Measurements from ENCODE around the gene TPSG1. TPM values are rescaled to one million over a fixed set of nuclear protein-coding genes. Genes with fewer than 3 reads are reported as not detected.
"Not testable (repeated sequence)": the region's sequence is repeated elsewhere in the genome, so short reads cannot be mapped to it uniquely, and the experiment has no call there.

TPSG1 gene
- not detected for polyA plus RNA-seq (2013, experiment 1 of 2)
- polyA plus RNA-seq (2013, experiment 2 of 2) = not detected

DNA sequence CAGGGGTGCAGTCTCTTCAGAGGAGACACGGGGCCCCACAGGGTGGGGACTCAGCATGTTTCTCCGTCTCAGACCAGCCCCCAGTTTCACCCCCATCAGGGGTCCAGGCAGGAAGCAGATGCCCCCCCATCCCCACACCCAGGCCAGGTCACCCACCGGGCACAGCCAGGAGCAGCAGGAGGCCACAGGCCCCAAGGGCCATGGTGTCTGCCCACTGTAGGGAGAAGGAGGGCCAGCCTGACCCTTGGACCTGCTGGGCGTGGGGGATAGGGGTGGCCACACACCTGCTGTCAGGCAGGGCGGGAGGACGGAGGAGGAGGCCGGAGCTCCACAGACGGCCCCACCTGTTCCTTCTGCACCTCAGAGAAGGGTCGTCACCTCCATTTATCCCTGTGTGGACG, at the start of gene TPSG1:
TSS of gene TPSG1 (minus strand) at position 218 of the 401 bp plus-strand sequence. CDS start at position 202, 16 bp downstream.
- no peak within 1 kb of the TSS for H3K23ac ChIP-seq (ENCODE audit: low read length)
- no peaks in the 10 kb centered on the region for H3K27me3 ChIP-seq (ENCODE audit: insufficient read depth, low read length, poor library complexity)
- no peak within 1 kb of the TSS for H3K9ac ChIP-seq (ENCODE audit: low read length)
- H4K8ac ChIP-seq (ENCODE audit: low read depth, low read length) = no peak within 1 kb of the TSS
- no peak within 1 kb of the TSS for H3K18ac ChIP-seq (ENCODE audit: low read length)
- H3K4me2 ChIP-seq (ENCODE audit: low read length) = no peak within 1 kb of the TSS
- no peak within 1 kb of the TSS for H2BK15ac ChIP-seq (replicated peaks; ENCODE audit: low read depth)
- H3K56ac ChIP-seq (ENCODE audit: low read length) = no peak within 1 kb of the TSS
- no peak for DNase-seq
- no peak within 1 kb of the TSS for H2AK5ac ChIP-seq (ENCODE audit: low read length)
- H4K5ac ChIP-seq (ENCODE audit: low read length) = no peak within 1 kb of the TSS
- no peak within 1 kb of the TSS for H3K4ac ChIP-seq (ENCODE audit: low read depth, low read length)
- no peak within 1 kb of the TSS for H3K27ac ChIP-seq (ENCODE audit: low read depth, low read length)
- no peak within 1 kb of the TSS for H2BK120ac ChIP-seq (ENCODE audit: low read depth, low read length)
- no CpG with 5 or more reads among the region's 10 CpGs for WGBS (ENCODE audit: extremely low coverage, insufficient coverage, low lambda C conversion rate)
- H2BK5ac ChIP-seq (ENCODE audit: low read length) = no peak within 1 kb of the TSS
- H3K36me3 ChIP-seq (ENCODE audit: control insufficient read depth, insufficient read depth, low read length) = no peaks in the 10 kb centered on the region
- H3K79me2 ChIP-seq (ENCODE audit: control insufficient read depth, insufficient read depth, low read length) = no peaks in the 10 kb centered on the region
- H3K4me1 ChIP-seq (ENCODE audit: control insufficient read depth, low read depth, low read length) = no peaks in the 10 kb centered on the region
- no peak within 1 kb of the TSS for H3K4me3 ChIP-seq (ENCODE audit: low read length)
- no peaks in the 10 kb centered on the region for H3K79me1 ChIP-seq (ENCODE audit: low read length)

DNA sequence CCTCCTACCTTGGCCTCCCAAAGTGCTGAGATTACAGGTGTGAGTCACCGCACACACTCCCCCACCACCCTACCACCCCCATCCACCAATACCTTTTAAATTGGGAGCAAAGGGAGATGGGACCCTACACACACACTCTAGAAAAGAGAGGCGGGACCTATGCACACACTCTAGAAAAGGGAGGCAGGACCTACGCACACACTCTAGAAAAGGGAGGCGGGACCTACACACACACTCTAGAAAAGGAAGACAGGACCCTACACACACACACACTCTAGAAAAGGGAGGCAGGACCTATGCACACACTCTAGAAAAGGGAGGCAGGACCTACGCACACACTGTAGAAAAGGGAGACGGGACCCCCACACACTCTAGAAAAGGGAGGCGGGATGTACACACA, 49.7 kb upstream of the TPSG1 start:
- Histone ChIP-seq H3K27ac (ENCODE audit: low read depth, low read length) (no peak overlapping the region), H3K4me1 (ENCODE audit: control insufficient read depth, low read depth, low read length) (no peaks in the 10 kb centered on the region), H2BK5ac (ENCODE audit: low read length) (no peak overlapping the region), H2AK5ac (ENCODE audit: low read length) (no peak overlapping the region), H3K79me2 (ENCODE audit: control insufficient read depth, insufficient read depth, low read length) (no peaks in the 10 kb centered on the region), H3K9ac (ENCODE audit: low read length) (no peak overlapping the region), H3K4me3 (ENCODE audit: low read length) (no peak overlapping the region), H3K4me2 (ENCODE audit: low read length) (no peak overlapping the region), H3K79me1 (ENCODE audit: low read length) (no peaks in the 10 kb centered on the region), H3K4ac (ENCODE audit: low read depth, low read length) (no peak overlapping the region), H4K8ac (ENCODE audit: low read depth, low read length) (no peak overlapping the region), H4K5ac (ENCODE audit: low read length) (no peak overlapping the region), H3K56ac (ENCODE audit: low read length) (no peak overlapping the region), H3K27me3 (ENCODE audit: insufficient read depth, low read length, poor library complexity) (no peaks in the 10 kb centered on the region), H2BK120ac (ENCODE audit: low read depth, low read length) (no peak overlapping the region), H3K18ac (ENCODE audit: low read length) (no peak overlapping the region), H2BK15ac (replicated peaks; ENCODE audit: low read depth) (no peak overlapping the region), H3K23ac (ENCODE audit: low read length) (no peak overlapping the region), H3K36me3 (ENCODE audit: control insufficient read depth, insufficient read depth, low read length) (no peaks in the 10 kb centered on the region)
- DNase-seq = peak; percentile 19
- no CpG with 5 or more reads among the region's 7 CpGs for WGBS (ENCODE audit: extremely low coverage, insufficient coverage, low lambda C conversion rate)

DNA sequence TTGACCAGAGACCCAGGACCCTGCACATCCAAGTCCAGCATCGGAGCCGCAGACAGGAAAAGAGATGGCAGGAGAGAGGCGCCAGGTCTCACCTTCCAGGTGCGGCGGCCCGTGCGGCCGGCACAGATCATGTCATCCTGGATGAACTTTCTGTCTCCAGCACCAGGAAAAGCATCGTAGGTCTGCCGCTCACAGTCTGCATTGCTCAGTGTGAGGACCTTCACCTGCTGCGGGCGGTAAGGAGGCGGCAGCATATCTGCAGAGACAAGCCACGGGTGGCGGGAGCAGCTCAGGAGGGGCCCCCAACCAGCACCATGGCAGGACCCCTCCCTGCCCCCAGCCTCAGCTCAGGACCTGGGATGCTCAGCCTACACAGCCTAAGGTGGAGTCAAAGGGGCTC, 48.7 kb upstream of the TPSG1 start:
- H4K5ac ChIP-seq (ENCODE audit: low read length) = no peak overlapping the region
- H3K27ac ChIP-seq (ENCODE audit: low read depth, low read length) = no peak overlapping the region
- no peak overlapping the region for H2AK5ac ChIP-seq (ENCODE audit: low read length)
- no peak overlapping the region for H3K4me2 ChIP-seq (ENCODE audit: low read length)
- H3K4me1 ChIP-seq (ENCODE audit: control insufficient read depth, low read depth, low read length) = no peaks in the 10 kb centered on the region
- no peaks in the 10 kb centered on the region for H3K36me3 ChIP-seq (ENCODE audit: control insufficient read depth, insufficient read depth, low read length)
- H3K27me3 ChIP-seq (ENCODE audit: insufficient read depth, low read length, poor library complexity) = no peaks in the 10 kb centered on the region
- H2BK15ac ChIP-seq (replicated peaks; ENCODE audit: low read depth) = no peak overlapping the region
- H3K4ac ChIP-seq (ENCODE audit: low read depth, low read length) = no peak overlapping the region
- no peak overlapping the region for H2BK120ac ChIP-seq (ENCODE audit: low read depth, low read length)
- no CpG with 5 or more reads among the region's 15 CpGs for WGBS (ENCODE audit: extremely low coverage, insufficient coverage, low lambda C conversion rate)
- no peak for DNase-seq
- H3K79me2 ChIP-seq (ENCODE audit: control insufficient read depth, insufficient read depth, low read length) = no peaks in the 10 kb centered on the region
- H3K79me1 ChIP-seq (ENCODE audit: low read length) = no peaks in the 10 kb centered on the region
- no peak overlapping the region for H2BK5ac ChIP-seq (ENCODE audit: low read length)
- no peak overlapping the region for H3K56ac ChIP-seq (ENCODE audit: low read length)
- H3K9ac ChIP-seq (ENCODE audit: low read length) = no peak overlapping the region
- H4K8ac ChIP-seq (ENCODE audit: low read depth, low read length) = no peak overlapping the region
- H3K18ac ChIP-seq (ENCODE audit: low read length) = no peak overlapping the region
- no peak overlapping the region for H3K4me3 ChIP-seq (ENCODE audit: low read length)
- no peak overlapping the region for H3K23ac ChIP-seq (ENCODE audit: low read length)

DNA sequence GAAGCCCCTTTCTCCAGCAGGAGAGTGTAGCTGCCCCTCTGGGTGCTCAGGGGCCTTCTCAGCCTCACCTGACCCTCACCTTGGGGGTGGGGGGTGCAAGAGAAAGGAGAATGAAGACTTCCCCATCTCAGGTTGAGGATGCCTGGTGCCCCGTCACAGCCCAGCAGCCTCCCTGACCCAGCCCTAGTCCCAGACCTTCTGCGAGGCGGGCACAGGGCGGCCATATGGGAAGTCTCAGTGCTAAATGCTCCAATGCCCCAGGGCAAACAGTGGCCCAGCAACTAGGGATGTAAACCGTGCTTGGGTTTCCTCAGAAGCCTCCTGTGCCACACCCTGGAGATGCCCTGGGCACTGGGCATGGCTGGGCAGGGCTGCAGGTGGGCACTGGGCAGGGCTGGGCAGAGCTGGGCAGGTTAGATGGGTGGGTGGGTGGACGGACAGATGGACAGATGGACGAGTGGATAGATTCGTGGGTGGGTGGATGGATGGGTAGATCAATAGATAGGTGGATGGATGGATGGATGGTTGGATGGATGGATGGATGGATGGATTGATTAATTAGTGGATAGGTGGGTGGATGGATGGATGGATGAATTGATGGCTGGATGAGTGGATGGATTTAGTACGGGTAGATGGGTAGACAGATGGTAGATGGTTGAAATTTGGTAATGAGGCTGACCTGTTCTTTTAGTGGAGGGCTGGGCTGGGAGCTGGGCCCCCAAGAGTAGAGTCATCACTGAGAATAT, 47.6 kb upstream of the TPSG1 start:
- WGBS (ENCODE audit: extremely low coverage, insufficient coverage, low lambda C conversion rate) = no CpG with 5 or more reads among the region's 9 CpGs
- H3K56ac ChIP-seq (ENCODE audit: low read length) = no peak overlapping the region
- no peak overlapping the region for H3K9ac ChIP-seq (ENCODE audit: low read length)
- no peaks in the 10 kb centered on the region for H3K36me3 ChIP-seq (ENCODE audit: control insufficient read depth, insufficient read depth, low read length)
- H3K23ac ChIP-seq (ENCODE audit: low read length) = no peak overlapping the region
- no peak for DNase-seq
- H3K27me3 ChIP-seq (ENCODE audit: insufficient read depth, low read length, poor library complexity) = no peaks in the 10 kb centered on the region
- H3K4me1 ChIP-seq (ENCODE audit: control insufficient read depth, low read depth, low read length) = no peaks in the 10 kb centered on the region
- H3K4me3 ChIP-seq (ENCODE audit: low read length) = no peak overlapping the region
- H2BK15ac ChIP-seq (replicated peaks; ENCODE audit: low read depth) = no peak overlapping the region
- H3K4ac ChIP-seq (ENCODE audit: low read depth, low read length) = no peak overlapping the region
- H2BK5ac ChIP-seq (ENCODE audit: low read length) = no peak overlapping the region
- no peaks in the 10 kb centered on the region for H3K79me1 ChIP-seq (ENCODE audit: low read length)
- H3K18ac ChIP-seq (ENCODE audit: low read length) = no peak overlapping the region
- no peaks in the 10 kb centered on the region for H3K79me2 ChIP-seq (ENCODE audit: control insufficient read depth, insufficient read depth, low read length)
- no peak overlapping the region for H4K5ac ChIP-seq (ENCODE audit: low read length)
- no peak overlapping the region for H2BK120ac ChIP-seq (ENCODE audit: low read depth, low read length)
- no peak overlapping the region for H4K8ac ChIP-seq (ENCODE audit: low read depth, low read length)
- H3K4me2 ChIP-seq (ENCODE audit: low read length) = no peak overlapping the region
- H2AK5ac ChIP-seq (ENCODE audit: low read length) = no peak overlapping the region
- H3K27ac ChIP-seq (ENCODE audit: low read depth, low read length) = no peak overlapping the region

DNA sequence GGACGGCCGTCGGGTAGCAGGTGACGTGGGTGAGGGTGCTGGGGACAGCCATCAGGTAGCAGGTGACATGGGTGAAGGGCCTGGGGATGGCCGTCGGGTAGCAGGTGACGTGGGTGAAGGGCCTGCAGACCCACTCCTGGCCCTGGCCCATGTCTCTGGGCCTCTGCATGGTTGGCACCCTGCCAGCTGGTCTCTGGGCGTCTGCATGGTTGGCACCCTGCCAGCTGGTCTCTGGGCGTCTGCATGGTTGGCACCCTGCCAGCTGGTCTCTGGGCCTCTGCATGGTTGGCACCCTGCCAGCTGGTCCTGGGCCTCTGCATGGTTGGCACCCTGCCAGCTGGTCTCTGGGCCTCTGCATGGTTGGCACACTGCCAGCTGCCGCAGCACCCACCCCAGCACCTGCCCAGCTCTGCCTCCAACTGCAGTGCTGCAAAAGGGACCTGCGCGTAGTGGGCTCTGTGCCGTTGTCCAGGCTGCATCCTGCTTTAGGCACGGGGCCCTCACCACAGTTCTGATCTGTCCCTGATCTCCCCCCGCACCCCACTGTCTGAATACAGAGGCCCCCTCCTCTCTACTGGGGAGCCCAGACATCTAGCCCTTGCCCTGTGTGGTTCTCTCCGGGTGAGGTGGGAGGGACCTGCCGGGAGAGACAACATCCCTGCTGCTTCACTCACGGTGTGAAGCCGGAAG, 46.8 kb upstream of the TPSG1 start:
- H3K4me3 ChIP-seq (ENCODE audit: low read length); H3K9ac ChIP-seq (ENCODE audit: low read length); H3K27me3 ChIP-seq (ENCODE audit: insufficient read depth, low read length, poor library complexity); H3K18ac ChIP-seq (ENCODE audit: low read length); DNase-seq; H3K56ac ChIP-seq (ENCODE audit: low read length); H3K4me2 ChIP-seq (ENCODE audit: low read length); H3K4me1 ChIP-seq (ENCODE audit: control insufficient read depth, low read depth, low read length); H2BK5ac ChIP-seq (ENCODE audit: low read length); H3K36me3 ChIP-seq (ENCODE audit: control insufficient read depth, insufficient read depth, low read length); H3K23ac ChIP-seq (ENCODE audit: low read length); H2BK15ac ChIP-seq (replicated peaks; ENCODE audit: low read depth); H3K79me2 ChIP-seq (ENCODE audit: control insufficient read depth, insufficient read depth, low read length); H3K27ac ChIP-seq (ENCODE audit: low read depth, low read length); H4K5ac ChIP-seq (ENCODE audit: low read length); H3K4ac ChIP-seq (ENCODE audit: low read depth, low read length); H2AK5ac ChIP-seq (ENCODE audit: low read length); H4K8ac ChIP-seq (ENCODE audit: low read depth, low read length); H2BK120ac ChIP-seq (ENCODE audit: low read depth, low read length); H3K79me1 ChIP-seq (ENCODE audit: low read length): not testable (repeated sequence)
- no CpG with 5 or more reads among the region's 19 CpGs for WGBS (ENCODE audit: extremely low coverage, insufficient coverage, low lambda C conversion rate)
